H7 (cell line): ENCODE measurements around the gene BNC2. TPM values are rescaled to one million over a fixed set of nuclear protein-coding genes. Genes with fewer than 3 reads are reported as not detected.

ENCODE experiments used
- DNase-seq: peaks from one replicate; pipeline ENCODE4 v3.0.0; 2012
- H3K27me3 ChIP-seq: 2 replicates; pipeline ENCODE4 v1.6.0; 2011; ENCODE audit warnings: mild to moderate bottlenecking, low read length; ENCODE audit not compliant: control insufficient read depth, insufficient read depth
- H3K36me3 ChIP-seq: replicated peaks from 2 replicates; pipeline ENCODE4 v1.5.1; 2011; ENCODE audit warnings: low read length; ENCODE audit not compliant: control insufficient read depth, insufficient read depth
- H3K4me3 ChIP-seq: 2 replicates; pipeline ENCODE4 v1.5.1; 2011; ENCODE audit warnings: low read depth, mild to moderate bottlenecking, control low read depth, low read length, moderate library complexity; ENCODE audit not compliant: insufficient read depth
- total RNA-seq: library from RNA; depleted of rRNA; stranded (reverse); fragments of >200 nt; shearing (Covaris generic); gene quantifications from 2 replicates; pipeline ENCODE4 v1.2.3, GENCODE V29; 2014

Gene BNC2
- total RNA-seq, 1 experiment from 2014 or later: 7.9 TPM

GRCh38 chr9:16654596-16655126 lies 215.8 kb downstream of the BNC2 start:
- Histone ChIP-seq H3K36me3 (no peaks in the 10 kb centered on the region), H3K27me3 (no peaks in the 10 kb centered on the region), H3K4me3 (no peak overlapping the region)
- no peak for DNase-seq

DNA sequence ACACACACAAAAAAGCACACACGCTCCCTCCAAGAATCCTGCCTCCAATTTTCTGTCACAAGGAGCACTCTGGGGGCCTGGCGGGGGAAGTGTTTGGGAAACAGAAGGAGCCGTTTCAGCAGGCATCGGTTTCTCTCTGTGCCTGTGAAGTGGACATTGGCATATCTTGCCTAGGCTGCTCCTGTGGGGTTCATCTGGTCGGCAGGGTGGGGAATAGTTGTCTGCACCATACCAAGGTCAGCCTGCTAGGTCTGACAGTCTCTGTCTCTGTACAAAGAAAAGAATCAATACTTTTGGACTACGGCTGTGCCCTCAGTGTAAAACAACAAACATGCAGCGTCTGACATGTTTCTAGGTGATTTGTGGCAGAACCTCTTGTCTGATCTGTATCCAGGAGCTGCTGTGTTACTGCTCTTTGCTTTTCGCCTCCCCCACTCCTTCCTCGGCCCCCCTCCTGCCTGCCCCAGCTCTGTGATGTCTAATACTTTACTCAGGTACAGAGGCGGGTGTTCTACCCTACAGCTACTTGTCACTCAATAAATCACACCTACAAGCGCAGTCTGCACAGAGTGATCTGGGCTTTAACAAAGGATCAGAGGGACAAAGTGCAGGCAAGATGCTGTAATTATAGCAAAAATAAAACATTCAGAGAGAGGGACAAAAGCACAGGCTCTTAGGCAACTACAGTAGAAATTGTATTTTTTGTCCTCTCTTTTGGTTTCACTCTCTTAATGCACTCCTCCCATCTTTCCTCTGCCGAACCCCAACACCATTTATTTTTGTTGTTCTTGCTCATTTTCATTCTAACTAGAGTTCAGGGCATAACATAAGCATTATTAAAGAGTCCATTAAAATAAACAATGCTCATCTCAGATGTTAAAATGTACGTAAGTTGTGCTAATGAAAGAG lies 216.7 kb downstream of the BNC2 start:
- no peaks in the 10 kb centered on the region for H3K27me3 ChIP-seq
- H3K4me3 ChIP-seq: no peak overlapping the region
- H3K36me3 ChIP-seq: no peaks in the 10 kb centered on the region
- DNase-seq: no peak

- no peak overlapping the region for H3K4me3 ChIP-seq
- H3K27me3 ChIP-seq: no peaks in the 10 kb centered on the region
- DNase-seq: no peak
- H3K36me3 ChIP-seq: no peaks in the 10 kb centered on the region
These were observed 217.9 kb downstream of the BNC2 start for GRCh38 chr9:16652582-16652981.

- no peak for DNase-seq
- Histone ChIP-seq H3K36me3 (no peaks in the 10 kb centered on the region), H3K4me3 (no peak overlapping the region), H3K27me3 (no peaks in the 10 kb centered on the region)
These were observed 219.0 kb downstream of the BNC2 start for GRCh38 chr9:16651446-16651964.

- Histone ChIP-seq H3K36me3 (no peaks in the 10 kb centered on the region), H3K4me3 (no peak overlapping the region), H3K27me3 (no peaks in the 10 kb centered on the region)
- DNase-seq: no peak
These were observed 224.5 kb downstream of the BNC2 start for GRCh38 chr9:16645970-16646369.

DNA sequence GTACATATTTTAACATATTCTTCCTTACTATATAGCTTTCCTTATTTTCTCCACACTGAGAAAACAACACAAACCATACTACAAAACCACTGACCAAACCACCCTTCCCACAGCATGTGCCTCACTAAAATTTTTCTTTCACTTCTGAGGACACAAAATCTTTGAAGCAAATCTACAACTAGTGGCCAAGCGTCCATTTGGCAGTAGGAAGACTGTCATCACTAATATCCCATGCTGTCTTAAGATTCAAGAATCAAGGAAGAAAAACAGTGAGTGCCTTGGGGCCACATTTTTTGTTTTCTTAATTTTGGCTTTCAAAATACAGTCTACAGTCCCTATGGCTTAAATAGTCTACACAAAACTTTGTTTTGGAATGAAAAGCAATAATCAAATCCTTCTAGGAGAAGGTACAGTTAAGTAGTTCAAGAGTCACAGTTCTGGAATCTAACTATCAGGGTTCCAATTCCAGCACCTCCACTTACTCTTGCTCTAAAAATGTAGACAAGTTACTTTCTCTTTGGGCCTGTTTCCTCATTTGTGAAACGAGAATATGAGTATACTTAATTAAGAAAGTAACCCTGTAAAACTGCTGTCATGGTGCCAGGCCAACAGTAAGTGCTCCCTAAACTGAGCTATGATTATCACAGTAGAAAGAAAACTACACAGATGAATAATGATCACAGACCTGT lies 227.9 kb downstream of the BNC2 start:
- Histone ChIP-seq H3K27me3 (no peaks in the 10 kb centered on the region), H3K36me3 (no peaks in the 10 kb centered on the region), H3K4me3 (no peak overlapping the region)
- DNase-seq: no peak

- H3K27me3 ChIP-seq: no peaks in the 10 kb centered on the region
- no peak overlapping the region for H3K4me3 ChIP-seq
- no peak for DNase-seq
These were observed 229.8 kb downstream of the BNC2 start for GRCh38 chr9:16640649-16641048.

GRCh38 chr9:16639644-16640043 lies 230.8 kb downstream of the BNC2 start:
- Histone ChIP-seq H3K27me3 (no peaks in the 10 kb centered on the region), H3K36me3 (no peaks in the 10 kb centered on the region), H3K4me3 (no peak overlapping the region)
- no peak for DNase-seq

More at GRCh38 chr9:16640649-16641048, 229.8 kb downstream of the BNC2 start:
- no peaks in the 10 kb centered on the region for H3K36me3 ChIP-seq

GRCh38 chr9:16637911-16638310 lies 232.6 kb downstream of the BNC2 start:
- no peak for DNase-seq
- Histone ChIP-seq H3K27me3 (no peaks in the 10 kb centered on the region), H3K36me3 (no peaks in the 10 kb centered on the region), H3K4me3 (no peak overlapping the region)

DNA sequence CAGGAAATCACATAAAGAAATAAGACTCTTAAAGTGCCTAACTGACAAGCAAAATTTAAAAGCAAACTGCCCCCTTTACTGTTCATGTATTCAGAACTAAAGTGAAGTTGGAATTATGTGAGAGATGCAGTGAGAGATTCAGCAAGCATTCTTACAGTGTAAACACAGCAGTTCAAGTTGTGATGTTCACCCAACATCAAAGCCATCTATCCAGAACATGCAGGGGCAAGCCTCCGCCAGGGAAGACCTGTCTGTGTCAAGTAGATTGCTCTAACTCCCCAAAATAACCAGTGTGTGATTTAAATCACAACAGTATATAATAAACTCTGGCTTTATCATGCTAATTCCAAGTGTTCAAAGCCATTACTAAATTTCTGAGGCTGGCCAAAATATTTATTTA lies 233.3 kb downstream of the BNC2 start:
- H3K36me3 ChIP-seq: no peaks in the 10 kb centered on the region
- H3K27me3 ChIP-seq: no peaks in the 10 kb centered on the region
- H3K4me3 ChIP-seq: no peak overlapping the region
- no peak for DNase-seq

- DNase-seq: no peak
- Histone ChIP-seq H3K27me3 (no peaks in the 10 kb centered on the region), H3K36me3 (no peaks in the 10 kb centered on the region), H3K4me3 (no peak overlapping the region)
These were observed 236.7 kb downstream of the BNC2 start for GRCh38 chr9:16633794-16634193.

DNA sequence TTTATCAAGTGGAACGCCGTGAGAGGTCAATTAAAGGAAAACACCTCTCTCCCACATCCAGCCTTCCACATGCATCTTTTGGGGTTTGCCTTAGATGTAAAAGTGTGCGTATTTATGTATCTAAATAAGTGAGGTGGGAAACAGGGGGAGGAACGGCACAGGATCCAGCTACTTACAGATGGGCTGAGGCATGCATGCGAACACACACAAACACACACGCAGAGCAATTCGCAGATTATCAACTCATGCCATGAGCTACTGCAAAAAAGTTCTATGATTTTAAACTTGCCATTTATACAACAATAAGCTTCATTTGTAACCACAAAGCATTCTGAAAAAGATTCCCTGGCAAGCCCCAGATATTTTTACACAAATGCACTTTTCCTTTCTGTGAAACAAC lies 242.1 kb downstream of the BNC2 start:
- Histone ChIP-seq H3K36me3 (no peaks in the 10 kb centered on the region), H3K27me3 (no peaks in the 10 kb centered on the region), H3K4me3 (no peak overlapping the region)
- DNase-seq: no peak

- Histone ChIP-seq H3K36me3 (no peaks in the 10 kb centered on the region), H3K4me3 (no peak overlapping the region), H3K27me3 (no peaks in the 10 kb centered on the region)
- no peak for DNase-seq
These were observed 242.5 kb downstream of the BNC2 start for GRCh38 chr9:16627967-16628366.

- Histone ChIP-seq H3K27me3 (no peaks in the 10 kb centered on the region), H3K36me3 (no peaks in the 10 kb centered on the region), H3K4me3 (no peak overlapping the region)
- no peak for DNase-seq
These were observed 242.9 kb downstream of the BNC2 start for GRCh38 chr9:16627521-16627920.
